HUDEP-2 (cell line): ENCODE results near the gene PSMD14.

Source experiments
- DNase-seq, 76 experiments: peaks; one replicate each; lab custom pipeline; 2025; ENCODE audit not compliant: unreplicated experiment in 76 of 76; lab: John Stamatoyannopoulos, UW

PSMD14 gene

DNA sequence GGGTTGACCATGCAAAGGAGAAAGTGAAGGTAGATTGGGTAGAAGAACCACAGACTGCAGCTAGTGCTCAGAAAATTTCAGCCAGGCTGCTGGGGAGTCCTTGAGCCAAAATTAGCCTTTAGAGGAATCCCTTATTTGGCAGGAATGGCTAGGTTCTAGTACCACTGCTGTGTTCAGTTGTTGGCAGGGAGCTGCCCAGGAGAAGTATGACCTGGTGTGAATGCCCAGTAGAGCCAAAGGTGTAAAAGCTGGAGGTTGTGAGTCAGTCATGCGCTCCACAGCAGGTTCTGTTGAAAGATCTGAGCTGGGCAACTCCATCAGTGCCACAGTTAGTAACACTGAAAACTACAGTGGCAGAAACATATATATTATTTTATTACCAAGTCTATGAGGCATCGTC lies 71.5 kb downstream of the PSMD14 start:
- DNase-seq = no peak

GRCh38 chr2:161381546-161381945 lies 73.3 kb downstream of the PSMD14 start:
- DNase-seq = no peak

DNA sequence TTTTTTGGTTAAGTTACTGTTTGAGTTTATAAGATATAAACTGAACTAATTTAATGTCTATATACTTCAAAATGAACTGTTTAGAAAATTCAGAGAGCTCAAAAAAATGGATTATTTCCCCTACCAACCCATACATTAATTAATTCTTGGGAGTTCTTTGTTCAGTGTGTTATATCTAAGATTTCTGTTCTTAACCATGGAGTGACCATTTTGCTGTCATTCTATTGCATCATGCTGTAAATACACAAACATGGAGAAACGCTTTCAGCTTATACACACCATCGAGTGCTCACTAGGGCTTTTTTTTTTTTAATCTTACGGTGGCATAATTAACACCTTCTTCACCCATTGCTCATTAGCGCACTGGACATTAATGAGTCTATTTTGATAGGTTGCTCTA lies 74.5 kb downstream of the PSMD14 start:
- DNase-seq = no peak

DNA sequence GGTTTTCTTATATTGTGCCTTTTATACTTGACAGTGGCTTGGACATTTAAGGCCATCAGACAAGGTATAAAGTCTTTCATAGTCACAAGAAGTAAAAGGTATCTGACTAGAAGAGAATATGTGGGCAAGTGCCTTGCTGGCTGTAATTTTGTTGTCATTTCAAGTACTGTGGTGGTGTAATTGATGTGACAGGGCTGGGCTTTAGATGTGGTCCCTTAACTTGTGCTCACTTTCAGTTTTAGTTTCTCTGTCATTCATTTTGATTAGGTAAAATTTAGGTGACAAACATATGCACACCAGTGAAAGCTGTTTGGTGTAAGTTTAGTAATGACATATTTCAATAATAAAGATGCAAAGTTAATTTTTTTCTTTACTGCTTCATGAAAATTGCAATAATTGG lies 76.6 kb downstream of the PSMD14 start:
- DNase-seq = no peak

DNA sequence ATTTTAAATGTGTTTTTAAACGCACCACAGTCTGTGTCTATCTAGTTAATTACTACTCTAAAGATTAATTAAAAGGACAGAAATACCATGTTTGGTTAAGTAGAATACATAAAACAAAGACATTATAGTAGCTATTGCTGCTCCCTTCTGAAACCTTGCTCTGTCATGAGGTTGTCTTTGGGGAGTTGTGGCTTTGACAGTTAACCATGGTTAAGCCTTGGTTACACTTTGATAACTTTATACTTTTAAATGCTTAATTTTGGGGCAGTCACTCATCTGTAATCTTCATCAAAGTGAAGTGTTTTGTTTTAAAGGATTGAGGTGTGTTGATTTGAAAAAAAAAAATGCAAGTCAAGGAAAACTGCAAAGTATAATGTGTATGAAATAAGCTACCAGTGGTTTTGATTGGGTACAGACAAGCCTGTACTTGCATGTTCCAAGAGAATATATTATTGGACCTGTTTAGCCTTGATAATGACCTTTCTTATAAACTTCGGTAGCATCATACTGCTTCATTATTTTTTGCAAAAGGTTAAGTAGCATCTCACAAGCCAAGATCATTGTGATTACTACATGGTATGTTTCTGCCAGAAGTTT lies 78.1 kb downstream of the PSMD14 start:
- no peak for DNase-seq

DNA sequence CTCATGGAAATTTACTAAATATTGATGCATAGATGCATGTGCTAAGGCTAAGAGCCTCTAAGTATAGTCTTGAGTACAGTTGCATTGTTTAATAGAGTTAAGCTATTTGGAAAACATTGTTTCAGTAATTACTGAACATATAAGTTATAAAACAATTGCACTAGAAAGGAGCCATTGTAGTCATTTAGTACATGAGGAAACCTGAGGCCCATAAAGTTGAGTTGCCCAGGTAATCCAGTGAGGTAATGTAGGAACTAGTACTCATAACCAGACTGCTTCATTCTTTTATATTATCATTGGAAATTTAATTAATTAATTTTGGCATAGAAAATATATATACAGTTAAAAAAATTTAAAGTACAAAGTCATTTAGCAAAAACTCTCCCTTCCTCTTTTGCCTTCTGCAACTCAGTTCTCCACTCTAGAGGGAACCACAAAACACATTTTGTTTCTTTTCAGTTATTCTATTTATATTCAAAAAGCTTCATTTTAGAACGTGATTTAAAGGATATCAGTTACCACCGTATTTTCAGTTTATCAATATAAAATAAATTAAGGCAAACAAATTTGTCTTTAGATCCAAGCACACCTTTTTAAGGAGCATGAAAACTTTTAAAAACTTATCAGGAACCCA lies 80.0 kb downstream of the PSMD14 start:
- DNase-seq = no peak

- DNase-seq = no peak
Measured at GRCh38 chr2:161391737-161392506, 83.7 kb downstream of the PSMD14 start.

GRCh38 chr2:161400076-161400475 lies 91.9 kb downstream of the PSMD14 start:
- DNase-seq = no peak

GRCh38 chr2:161402297-161402696 lies 94.1 kb downstream of the PSMD14 start:
- no peak for DNase-seq

DNA sequence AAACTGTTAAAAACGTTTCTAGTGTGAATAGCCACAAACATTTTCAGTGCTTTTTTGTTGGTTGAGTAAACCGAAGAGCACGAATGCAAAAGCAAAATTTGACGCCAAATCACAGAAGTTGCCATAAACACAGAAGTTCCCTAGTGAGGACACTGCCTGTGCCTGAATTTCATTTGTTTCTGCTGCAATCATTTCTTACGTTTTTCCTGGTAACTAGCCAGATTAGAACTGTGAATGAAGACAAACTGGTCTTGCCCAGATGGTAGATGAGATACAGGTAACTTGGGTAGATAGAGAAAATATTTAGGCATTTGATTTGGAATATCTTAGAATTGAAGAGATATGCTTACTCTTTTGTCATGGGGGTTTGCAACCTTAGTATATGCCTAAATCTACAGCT lies 98.1 kb downstream of the PSMD14 start:
- DNase-seq = no peak

DNA sequence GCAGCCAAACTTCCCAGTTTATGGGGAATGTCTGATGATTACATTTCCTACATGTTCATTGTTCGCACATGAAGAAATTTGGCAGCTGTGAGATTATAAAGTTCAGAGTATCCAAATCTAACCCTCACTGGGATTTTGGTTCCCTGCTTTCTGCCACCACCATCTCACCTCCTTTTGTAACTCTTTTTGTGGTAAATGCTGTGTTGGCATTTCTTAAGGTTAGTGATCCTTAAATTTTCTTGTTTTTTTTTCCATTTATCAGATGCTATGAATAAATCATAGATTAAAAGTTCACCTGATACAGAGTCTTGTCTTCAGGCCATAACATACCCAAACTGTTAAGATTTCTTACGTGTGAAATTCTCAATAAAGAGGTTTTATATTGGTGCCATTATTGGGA lies 99.4 kb downstream of the PSMD14 start:
- DNase-seq = no peak

GRCh38 chr2:161409308-161409907 lies 101.2 kb downstream of the PSMD14 start:
- no peak for DNase-seq

- no peak for DNase-seq
Measured at GRCh38 chr2:161412346-161412745, 104.1 kb downstream of the PSMD14 start.

DNA sequence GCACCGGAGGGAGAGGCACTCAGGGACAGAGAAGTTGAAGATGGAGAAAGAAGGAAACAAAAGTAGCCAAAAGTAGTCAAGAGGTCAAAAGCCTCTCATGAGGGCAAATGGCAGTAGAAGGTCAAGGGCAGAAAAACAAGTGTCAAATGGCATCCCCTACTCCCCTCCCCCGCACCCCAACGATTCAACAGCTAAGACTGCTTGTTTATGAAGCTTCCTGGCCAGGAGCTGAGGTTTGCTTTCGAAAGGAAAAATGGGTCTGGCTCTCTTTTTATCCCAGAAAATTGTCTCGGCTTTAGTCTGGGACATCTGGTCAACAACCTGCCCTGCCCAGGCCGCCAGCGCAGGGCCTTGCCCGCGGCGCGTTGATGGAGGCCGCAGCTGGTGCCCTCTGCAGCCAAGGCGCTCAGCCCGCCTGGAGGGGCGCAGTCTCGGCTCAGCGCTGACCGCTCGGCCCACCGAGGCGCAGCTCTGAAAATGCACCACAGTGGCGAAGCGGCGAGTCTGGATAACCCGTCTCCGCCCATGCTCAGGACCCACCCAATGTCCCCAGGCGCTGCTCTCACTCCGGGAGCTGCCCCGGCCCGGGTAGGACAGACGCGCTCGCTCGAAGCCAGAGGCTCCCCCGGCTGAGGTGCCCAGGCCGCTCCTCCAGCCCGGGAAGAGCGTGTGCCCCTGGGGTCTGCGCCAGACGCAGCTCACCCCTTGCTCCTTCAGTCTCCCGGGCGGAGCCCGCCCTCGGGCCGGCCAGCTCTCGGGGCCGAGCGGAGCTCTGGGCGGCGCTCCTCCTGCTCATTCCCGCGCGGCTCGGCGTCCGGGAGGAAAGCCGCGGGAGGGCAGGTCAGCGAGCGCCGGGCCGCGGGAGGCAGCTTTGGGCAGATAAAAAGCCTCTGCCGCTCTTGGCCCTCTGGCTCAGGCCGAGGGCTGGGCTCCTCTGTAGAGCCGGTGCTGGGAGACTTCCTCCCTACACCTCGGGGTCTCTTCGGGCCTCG lies 106.1 kb downstream of the PSMD14 start:
- DNase-seq = peak in 30 of 76 experiments; percentile 5 to 55 (median 23)

DNA sequence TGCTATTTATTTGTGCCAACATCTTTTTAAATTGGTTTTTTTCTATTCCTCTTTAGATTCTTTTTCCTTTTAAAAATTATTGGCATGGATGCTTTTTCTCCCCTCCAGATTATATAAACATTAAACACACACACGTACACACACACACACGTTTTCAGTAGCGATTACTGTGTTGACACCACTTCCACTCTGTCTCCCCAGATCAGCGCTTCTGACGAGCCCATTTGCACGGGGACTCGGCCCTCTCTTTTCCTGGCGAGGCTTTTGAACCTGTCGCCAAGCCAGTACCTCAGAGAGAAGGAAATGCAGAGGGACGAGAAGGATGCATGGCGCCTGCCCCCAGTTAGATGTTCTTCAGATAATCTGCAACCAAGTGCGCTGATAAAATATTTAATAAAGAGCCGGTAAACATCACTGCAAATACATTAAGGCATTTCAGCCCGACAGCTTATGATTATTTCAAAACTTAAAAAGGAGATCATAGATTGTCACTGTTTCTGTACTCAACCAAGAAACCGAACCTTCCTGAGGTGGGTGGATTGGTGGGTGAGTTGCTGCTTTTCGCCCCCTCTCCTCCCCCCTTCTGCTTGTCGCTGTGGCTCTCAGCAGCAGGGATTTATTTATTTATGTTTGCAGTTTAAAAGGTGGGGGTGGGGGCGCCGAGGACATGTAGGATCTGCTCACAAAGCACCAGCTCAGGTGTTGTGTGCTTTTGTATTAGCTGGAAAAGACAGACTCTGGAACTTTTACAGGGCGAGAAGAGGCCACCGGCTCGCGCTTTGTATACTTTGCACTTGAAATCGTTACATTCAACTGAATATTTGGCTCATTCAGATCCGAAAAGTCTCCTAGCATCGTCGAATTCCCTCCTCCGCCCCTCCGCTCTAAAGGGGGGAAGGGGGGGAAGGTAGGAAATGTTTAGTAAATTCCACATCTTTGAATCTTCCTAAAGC lies 107.1 kb downstream of the PSMD14 start:
- peak in 1 of 76 experiments; percentile 10 for DNase-seq

GRCh38 chr2:161415987-161416707 lies 107.9 kb downstream of the PSMD14 start, which contains the start of gene TBR1:
Gene TBR1, plus strand, starts transcription at chr2:161416297. Its CDS starts 114 bp downstream, at chr2:161416411.
- no peak for DNase-seq

DNA sequence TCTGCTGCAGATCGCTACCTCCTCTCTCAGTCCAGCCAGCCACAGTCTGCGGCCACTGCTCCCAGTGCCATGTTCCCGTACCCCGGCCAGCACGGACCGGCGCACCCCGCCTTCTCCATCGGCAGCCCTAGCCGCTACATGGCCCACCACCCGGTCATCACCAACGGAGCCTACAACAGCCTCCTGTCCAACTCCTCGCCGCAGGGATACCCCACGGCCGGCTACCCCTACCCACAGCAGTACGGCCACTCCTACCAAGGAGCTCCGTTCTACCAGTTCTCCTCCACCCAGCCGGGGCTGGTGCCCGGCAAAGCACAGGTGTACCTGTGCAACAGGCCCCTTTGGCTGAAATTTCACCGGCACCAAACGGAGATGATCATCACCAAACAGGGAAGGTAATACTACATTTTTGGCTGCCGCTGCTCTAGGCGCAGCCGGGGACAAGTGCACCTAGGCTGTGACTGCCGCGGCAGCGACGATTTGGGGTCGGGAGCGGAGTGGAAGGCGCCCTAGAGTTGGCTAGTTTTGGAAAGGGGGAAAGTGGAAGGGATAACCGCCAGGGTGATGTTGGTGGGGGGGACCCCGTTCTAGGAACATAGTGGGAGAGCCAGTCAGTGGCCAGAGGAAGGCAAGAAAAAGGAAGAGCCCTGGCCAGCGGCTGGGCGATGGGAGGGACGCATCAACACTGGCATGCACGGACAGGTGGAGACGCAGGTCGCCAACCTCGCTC lies 108.6 kb downstream of the PSMD14 start:
- DNase-seq = no peak
